GM10266 (cell line): ENCODE measurements around the gene PXMP2.
"Not testable (repeated sequence)": the region's sequence is repeated elsewhere in the genome, so short reads cannot be mapped to it uniquely, and the experiment has no call there.

Experiments used
- DNase-seq: peaks from one replicate; pipeline ENCODE4 v3.0.0; 2012; ENCODE audit errors: extremely low spot score
- CTCF ChIP-seq: IDR thresholded peaks from 2 replicates; pipeline ENCODE4 v1.5.1; 2012; ENCODE audit warnings: mild to moderate bottlenecking, low read depth; ENCODE audit not compliant: control insufficient read depth, insufficient read depth; ENCODE audit errors: missing control alignments

The PXMP2 gene

GRCh38 chr12:132677492-132677891 is 9.9 kb upstream of the PXMP2 start:
- no peak for DNase-seq
- no peak for TF ChIP-seq CTCF

GRCh38 chr12:132685400-132685799 is 2.0 kb upstream of the PXMP2 start:
- DNase-seq, result no peak

GRCh38 chr12:132686825-132687210 is 569 bp upstream of the PXMP2 start:
- DNase-seq, result no peak
- TF ChIP-seq CTCF, result peak; percentile 10

More at GRCh38 chr12:132685400-132685799, 2.0 kb upstream of the PXMP2 start:
- no peak for TF ChIP-seq CTCF

- no peak for TF ChIP-seq CTCF
- DNase-seq, result no peak
These were observed 1.8 kb downstream of the PXMP2 start for GRCh38 chr12:132689227-132689626.

GRCh38 chr12:132690112-132690511 is 2.7 kb downstream of the PXMP2 start:
- DNase-seq, result no peak
- TF ChIP-seq CTCF, result no peak

- DNase-seq, result not testable (repeated sequence)
These were observed 4.6 kb downstream of the PXMP2 start for GRCh38 chr12:132692030-132692429.

DNA sequence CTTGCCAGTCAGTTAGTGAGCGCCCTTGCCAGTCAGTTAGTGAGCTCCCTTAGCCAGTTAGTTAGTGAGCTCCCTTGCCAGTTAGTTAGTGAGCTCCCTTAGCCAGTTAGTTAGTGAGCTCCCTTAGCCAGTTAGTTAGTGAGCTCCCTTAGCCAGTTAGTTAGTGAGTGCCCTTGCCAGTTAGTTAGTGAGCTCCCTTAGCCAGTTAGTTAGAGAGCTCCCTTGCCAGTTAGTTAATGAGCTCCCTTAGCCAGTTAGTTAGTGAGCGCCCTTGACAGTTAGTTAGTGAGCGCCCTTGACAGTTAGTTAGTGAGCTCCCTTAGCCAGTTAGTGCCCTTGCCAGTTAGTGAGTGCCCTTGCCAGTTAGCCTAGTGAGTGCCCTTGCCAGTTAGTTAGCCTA is 7.5 kb downstream of the PXMP2 start:
- not testable (repeated sequence) for DNase-seq

GRCh38 chr12:132695431-132695830 is 8.0 kb downstream of the PXMP2 start:
- TF ChIP-seq CTCF, result no peak
- DNase-seq, result no peak

- TF ChIP-seq CTCF, result no peak
These were observed 11.0 kb downstream of the PXMP2 start for GRCh38 chr12:132698341-132698740.

More at GRCh38 chr12:132698341-132698740, 11.0 kb downstream of the PXMP2 start:
- no peak for DNase-seq
